ENCODE results near the gene MRPS18A. TPM values are rescaled to one million over a fixed set of nuclear protein-coding genes. Genes with fewer than 3 reads are reported as not detected.
A peak's percentile ranks its signal among the peaks of the same experiment; 100 is the strongest.

MRPS18A gene
- total and polyA plus RNA-seq, 2 donors (not counting 3 experiments of a cell fraction or from before 2014, with no cell fraction given): 39.8 to 83.8 TPM

DNA sequence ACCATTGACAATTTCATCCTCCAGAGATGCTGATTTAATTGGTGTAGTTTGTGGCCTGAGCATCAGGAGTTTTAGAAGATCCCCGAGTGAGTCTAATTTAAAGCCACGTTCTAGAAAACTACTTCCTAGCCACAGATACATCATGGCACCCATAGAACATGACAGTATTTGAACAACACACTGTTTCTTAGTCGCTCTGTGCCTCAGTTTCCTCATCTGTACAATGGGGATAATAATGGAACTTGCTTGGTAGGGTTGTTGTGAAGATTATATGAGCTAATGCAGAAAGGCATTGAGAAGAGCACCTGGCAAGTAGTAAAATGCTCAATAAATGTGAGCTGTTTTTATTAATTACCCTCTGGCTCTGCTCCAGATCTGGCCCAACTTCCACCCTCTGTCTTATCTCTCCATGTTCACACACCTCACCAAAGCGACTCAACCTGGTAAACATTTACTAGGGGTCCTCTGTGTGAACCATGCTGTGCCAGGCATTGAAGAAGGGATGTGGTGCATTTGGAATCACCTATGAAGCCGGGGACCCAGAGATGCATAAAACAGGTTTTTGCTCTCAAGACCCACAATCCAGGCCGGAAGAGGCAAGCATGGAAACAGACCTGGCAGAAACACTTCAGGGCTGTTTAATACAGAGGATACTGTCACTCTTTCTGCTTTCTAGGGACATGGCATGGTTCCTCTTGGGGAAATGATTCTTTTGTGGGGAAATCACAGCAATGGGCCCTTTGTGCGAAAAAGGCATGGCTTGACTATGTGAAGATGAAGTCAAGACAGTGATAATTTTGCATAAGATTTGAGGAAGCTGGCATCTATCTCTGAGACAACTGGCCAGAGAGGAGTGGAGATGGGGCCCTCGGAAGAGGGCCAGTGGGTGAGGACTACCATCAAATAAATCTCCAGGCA, 16.2 kb upstream of the MRPS18A start:
- H3K4me1 ChIP-seq (ENCODE audit: control insufficient read depth, extremely low read depth, insufficient read depth, low read length): peaks cover 62% of the 10 kb centered on the region
- H2AFZ ChIP-seq (ENCODE audit: low read depth, low read length): no peak overlapping the region
- dilution Hi-C loops (cut with MboI; ENCODE audit: extremely low pct_ligation_motif_present, low sequenced_read_pairs): no loop called here
- H3K4me3 ChIP-seq (replicated peaks in 1 of 3; ENCODE audit: insufficient read depth in 1 of 3, low read depth in 1 of 3, low read length in 3 of 3): no peak overlapping the region
- H3K36me3 ChIP-seq (ENCODE audit: control insufficient read depth in 2 of 2, extremely low read depth in 1 of 2, insufficient read depth in 2 of 2, low read length in 2 of 2): no peaks in the 10 kb centered on the region
- no peaks in the 10 kb centered on the region for H3K9me1 ChIP-seq (replicated peaks; ENCODE audit: control insufficient read depth, extremely low read depth, insufficient read depth, low read length)
- H3K4me2 ChIP-seq (ENCODE audit: insufficient read depth, low read length): no peak overlapping the region
- FAIRE-seq: no peak
- H4K20me1 ChIP-seq (replicated peaks; ENCODE audit: control insufficient read depth, extremely low read depth, insufficient read depth, low read length): no peaks in the 10 kb centered on the region
- CTCF ChIA-PET: interaction anchor here (1.0 to 1.4 kb wide), 7 partner anchors 34 to 375 kb away, joined by 3 to 7 read pairs (median 4); no protein-coding TSS in a partner anchor
- peak overlapping the region; percentile 66 for H3K27ac ChIP-seq (ENCODE audit: insufficient read depth, low read depth, low read length)
- no peaks in the 10 kb centered on the region for H3K79me2 ChIP-seq (ENCODE audit: control insufficient read depth, insufficient read depth, low read length)
- H3K9me3 ChIP-seq (replicated peaks; ENCODE audit: control insufficient read depth, insufficient read depth, low read length): no peaks in the 10 kb centered on the region
- BruUV-seq (replicated peaks): no TSS peak
- H3K9ac ChIP-seq (replicated peaks; ENCODE audit: extremely low read depth, insufficient read depth, low read length): no peak overlapping the region
- POLR2A ChIA-PET: no interaction called here
- no peaks in the 10 kb centered on the region for H3K27me3 ChIP-seq (ENCODE audit: control insufficient read depth in 2 of 2, insufficient read depth in 2 of 2, low read length in 2 of 2)
- TF ChIP-seq GATA2 (IDR thresholded peaks at IDR 0.05; ENCODE audit: insufficient read depth, insufficient read length, low read depth, low read length) (no peak), POLR2AphosphoS5 (IDR thresholded peaks at IDR 0.05; ENCODE audit: insufficient read depth, low read depth, low read length) (no peak), JUN (IDR thresholded peaks at IDR 0.05; ENCODE audit: borderline replicate concordance, insufficient read depth, insufficient read length, low read depth) (no peak), EZH2 (IDR thresholded peaks at IDR 0.05; ENCODE audit: borderline replicate concordance, low read depth, low read length, severe bottlenecking) (no peak), FOS (IDR thresholded peaks at IDR 0.05; ENCODE audit: borderline replicate concordance, insufficient read depth, low read length) (no peak), POLR2A (IDR thresholded peaks at IDR 0.05; ENCODE audit: low read depth, low read length) (no peak), MYC (IDR thresholded peaks at IDR 0.05; ENCODE audit: low read depth, low read length) (no peak)
- TF ChIP-seq, protein P1, sequence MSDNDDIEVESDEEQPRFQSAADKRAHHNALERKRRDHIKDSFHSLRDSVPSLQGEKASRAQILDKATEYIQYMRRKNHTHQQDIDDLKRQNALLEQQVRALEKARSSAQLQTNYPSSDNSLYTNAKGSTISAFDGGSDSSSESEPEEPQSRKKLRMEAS (IDR thresholded peaks at IDR 0.05; ENCODE audit: insufficient read depth, insufficient read length): no peak
- peak; percentile 17 for DNase-seq (ENCODE audit: low read depth, low spot score)
- intact Hi-C loops (cut with micrococcal nuclease): no loop called here
